HG02884 (cell line): ENCODE data around the gene ADGRV1.
A peak's percentile ranks its signal among the peaks of the same experiment; 100 is the strongest.
"Not testable (repeated sequence)": the region's sequence is repeated elsewhere in the genome, so short reads cannot be mapped to it uniquely, and the experiment has no call there.

Experiments
- ATAC-seq: cut with Tn5 transposase; IDR thresholded peaks from one replicate; pipeline ENCODE4 v1.9.1; 2021; ENCODE audit warnings: mild to moderate bottlenecking, moderate library complexity; ENCODE audit not compliant: unreplicated experiment

The ADGRV1 gene

GRCh38 chr5:90703932-90704331, 145.3 kb downstream of the ADGRV1 start:
- no peak for ATAC-seq

- no peak for ATAC-seq
Measured at GRCh38 chr5:90707698-90708097, 149.1 kb downstream of the ADGRV1 start.

- peak; percentile 77 for ATAC-seq
Measured at GRCh38 chr5:90709323-90710155, 150.9 kb downstream of the ADGRV1 start.

- ATAC-seq, result no peak
Measured at GRCh38 chr5:90718387-90718786, 159.8 kb downstream of the ADGRV1 start.

GRCh38 chr5:90739567-90739966, 181.0 kb downstream of the ADGRV1 start:
- ATAC-seq, result no peak

GRCh38 chr5:90740244-90740799, 181.7 kb downstream of the ADGRV1 start:
- no peak for ATAC-seq

- ATAC-seq, result no peak
Measured at GRCh38 chr5:90741022-90741564, 182.5 kb downstream of the ADGRV1 start.

GRCh38 chr5:90746119-90746518, 187.5 kb downstream of the ADGRV1 start:
- no peak for ATAC-seq

GRCh38 chr5:90747175-90747574, 188.6 kb downstream of the ADGRV1 start:
- no peak for ATAC-seq

- no peak for ATAC-seq
Measured at GRCh38 chr5:90747693-90748092, 189.1 kb downstream of the ADGRV1 start.

- ATAC-seq, result no peak
Measured at GRCh38 chr5:90759119-90759518, 200.5 kb downstream of the ADGRV1 start.

GRCh38 chr5:90767710-90768109, 209.1 kb downstream of the ADGRV1 start:
- no peak for ATAC-seq

GRCh38 chr5:90770006-90770541, 211.5 kb downstream of the ADGRV1 start:
- not testable (repeated sequence) for ATAC-seq

GRCh38 chr5:90777959-90778358, 219.4 kb downstream of the ADGRV1 start:
- ATAC-seq, result no peak

GRCh38 chr5:90783460-90784333, 225.1 kb downstream of the ADGRV1 start:
- ATAC-seq, result peak; percentile 97

- no peak for ATAC-seq
Measured at GRCh38 chr5:90786756-90787155, 228.2 kb downstream of the ADGRV1 start.

GRCh38 chr5:90792725-90793124, 234.1 kb downstream of the ADGRV1 start:
- no peak for ATAC-seq

- ATAC-seq, result no peak
Measured at GRCh38 chr5:90793183-90793582, 234.6 kb downstream of the ADGRV1 start.

GRCh38 chr5:90796919-90797318, 238.3 kb downstream of the ADGRV1 start:
- ATAC-seq, result not testable (repeated sequence)

- not testable (repeated sequence) for ATAC-seq
Measured at GRCh38 chr5:90800082-90800481, 241.5 kb downstream of the ADGRV1 start.

GRCh38 chr5:90800515-90800914, 241.9 kb downstream of the ADGRV1 start:
- ATAC-seq, result not testable (repeated sequence)
